H1 (cell line): Measurements from ENCODE around the gene ZNF618. TPM values are rescaled to one million over a fixed set of nuclear protein-coding genes. Genes with fewer than 3 reads are reported as not detected.

Experiments
- ATF2 ChIP-seq: IDR thresholded peaks from 2 replicates; pipeline ENCODE4 v1.6.1; 2012; ENCODE audit warnings: low read length, inconsistent platforms
- polyA plus RNA-seq, 7 experiments: library from polyadenylated mRNA; depleted of rRNA in 3 of 7; stranded (reverse) in 5 of 7; unstranded in 2 of 7; fragments of >200 nt in 5 of 7; fragments of 200-250 nt in 2 of 7; gene quantifications; 1 replicate in 5 of 7; 2 replicates in 1 of 7; 4 replicates in 1 of 7; pipeline versions ENCODE4 v1.2.1 to v1.2.3, GENCODE V29; 2011 to 2013; ENCODE audit warnings: missing spikeins in 2 of 7, mixed read lengths in 2 of 7
- total RNA-seq: library from RNA; stranded (reverse); fragmentation: NEBNext Ultra II Directional; extraction: Animal tissue kit (Norgen Biotek cat#: 25700); gene quantifications from 2 replicates; pipeline ENCODE4 v1.2.1, GENCODE V29; 2021

Gene ZNF618
- total and polyA plus RNA-seq, 2 of the 8 experiments (the other 6 are each of a cell fraction or from before 2014, with no cell fraction given), result 9.6 to 28.5 TPM

- no peak for TF ChIP-seq ATF2
Observed at GRCh38 chr9:114060070-114060469, 184.0 kb downstream of the ZNF618 start (continued).
